GM12878 (cell line): ENCODE data around the gene COL27A1. TPM values are rescaled to one million over a fixed set of nuclear protein-coding genes. Genes with fewer than 3 reads are reported as not detected.

Experiments
- ATAC-seq: fragments of 200-7000 bp; cut with Tn5 transposase; 3 replicates; pipeline ENCODE4 v1.9.1; 2020; ENCODE audit warnings: mild to moderate bottlenecking, moderate library complexity
- BruUV-seq: library from RNA; stranded (reverse); fragments of 400-500 nt; replicated peaks from 2 replicates; lab custom pipeline; 2021; lab: Mats Ljungman, UMichigan
- CTCF ChIA-PET: fragments of 300-600 bp; sonication (Branson Sonifier 250); formaldehyde crosslinking; extraction: SDS; loops from one replicate; lab custom pipeline; 2021; ENCODE audit warnings: inconsistent platforms; lab: Yijun Ruan, JAX
- POLR2A ChIA-PET: fragments of 350-600 bp; formaldehyde crosslinking; extraction: SDS; loops from one replicate; lab custom pipeline; 2021; ENCODE audit warnings: inconsistent platforms; lab: Charles Lee
- RAD21 ChIA-PET: fragments of 300-600 bp; sonication (Branson Sonifier 250); formaldehyde crosslinking; loops from one replicate; lab custom pipeline; 2023; ENCODE audit warnings: antibody characterized with exemption; ENCODE audit not compliant: unreplicated experiment; lab: Charles Lee
- SMC1A ChIA-PET: fragments of 300-600 bp; sonication (Branson Sonifier 250); formaldehyde crosslinking; loops from one replicate; lab custom pipeline; 2023; ENCODE audit not compliant: unreplicated experiment, uncharacterized antibody; lab: Charles Lee
- DNase-seq: peaks from one replicate; pipeline ENCODE4 v3.0.0-alpha.2; 2011; ENCODE audit warnings: low read depth, low spot score
- FAIRE-seq: peaks from 3 replicates; lab custom pipeline; 2011; peaks lifted over from hg19 to GRCh38; lab: Jason Lieb, UNC
- H2AFZ ChIP-seq: 2 replicates; pipeline ENCODE4 v1.6.0; 2011; ENCODE audit warnings: low read depth, low read length, control low read depth; ENCODE audit not compliant: control insufficient read depth
- H3K27ac ChIP-seq: 2 replicates; pipeline ENCODE4 v1.5.1; 2011; ENCODE audit warnings: control low read depth; ENCODE audit not compliant: control insufficient read depth, insufficient read depth
- H3K27me3 ChIP-seq, 2 experiments: replicated peaks in 1 of 2; 2 replicates each; pipeline versions ENCODE4 v1.6.0 to v1.6.1; 2011; ENCODE audit warnings: low read length in 1 of 2; ENCODE audit not compliant: control insufficient read depth in 2 of 2, insufficient read depth in 2 of 2
- H3K36me3 ChIP-seq, 2 experiments: 2 replicates each; pipeline ENCODE4 v1.5.1; 2011; ENCODE audit warnings: low read length in 1 of 2; ENCODE audit not compliant: control insufficient read depth in 2 of 2, insufficient read depth in 2 of 2
- H3K4me1 ChIP-seq: 2 replicates; pipeline ENCODE4 v1.6.1; 2011; ENCODE audit warnings: mild to moderate bottlenecking, low read length, moderate library complexity, mixed read lengths; ENCODE audit not compliant: control insufficient read depth, insufficient read depth
- H3K4me2 ChIP-seq: 2 replicates; pipeline ENCODE4 v1.6.0; 2011; ENCODE audit warnings: control low read depth; ENCODE audit not compliant: control insufficient read depth, insufficient read depth
- H3K4me3 ChIP-seq: fragments of 200-600 bp; sonication (generic); 2 replicates; pipeline ENCODE4 v1.5.1; 2016
- H3K79me2 ChIP-seq: 2 replicates; pipeline ENCODE4 v1.6.0; 2011; ENCODE audit warnings: low read length; ENCODE audit not compliant: control insufficient read depth, insufficient read depth
- H3K9ac ChIP-seq: 2 replicates; pipeline ENCODE4 v1.8.0; 2011; ENCODE audit warnings: low read length, control low read depth, mixed read lengths; ENCODE audit not compliant: control insufficient read depth, insufficient read depth
- H3K9me3 ChIP-seq: replicated peaks from 3 replicates; pipeline ENCODE4 v1.5.1; 2011; ENCODE audit warnings: mild to moderate bottlenecking, low read length; ENCODE audit not compliant: control insufficient read depth, insufficient read depth
- H4K20me1 ChIP-seq: 2 replicates; pipeline ENCODE4 v1.6.0; 2011; ENCODE audit not compliant: control insufficient read depth, insufficient read depth
- CBFB ChIP-seq: IDR thresholded peaks from 2 replicates; pipeline ENCODE4 v1.6.1; 2016; ENCODE audit warnings: antibody characterized with exemption, low read depth
- CBX3 ChIP-seq: fragments of 200-600 bp; sonication (generic); IDR thresholded peaks from 2 replicates; pipeline ENCODE4 v1.6.1; 2016; ENCODE audit warnings: low read depth, borderline replicate concordance
- CREB1 ChIP-seq: IDR thresholded peaks from 2 replicates; pipeline ENCODE4 v1.6.1; 2012; ENCODE audit warnings: low read depth, mild to moderate bottlenecking, inconsistent platforms
- CTCF ChIP-seq, 3 experiments: IDR thresholded peaks in 2 of 3; conservative IDR thresholded peaks in 1 of 3; 2 replicates each; pipeline ENCODE4 v1.5.1; 2011; ENCODE audit warnings: low read depth in 3 of 3, low read length in 3 of 3, mild to moderate bottlenecking in 3 of 3, control low read depth in 2 of 3, moderate library complexity in 2 of 3, inconsistent platforms in 1 of 3, mixed read lengths in 1 of 3; ENCODE audit not compliant: control insufficient read depth in 2 of 3, insufficient read depth in 1 of 3; ENCODE audit errors: extremely low read depth in 1 of 3
- EGR1 ChIP-seq, 2 experiments: IDR thresholded peaks; 1 replicate in 1 of 2; 2 replicates in 1 of 2; pipeline ENCODE4 v1.6.1; 2011 to 2012; ENCODE audit warnings: low read depth in 2 of 2, low read length in 2 of 2, borderline replicate concordance in 1 of 2, mild to moderate bottlenecking in 1 of 2, moderate library complexity in 1 of 2
- HDAC2 ChIP-seq: fragments of 200-600 bp; sonication (generic); IDR thresholded peaks from 2 replicates; pipeline ENCODE4 v1.6.1; 2017
- JUNB ChIP-seq: IDR thresholded peaks from 2 replicates; pipeline ENCODE4 v1.6.1; 2016; ENCODE audit warnings: antibody characterized with exemption, mild to moderate bottlenecking
- NR2C2 ChIP-seq: IDR thresholded peaks from 2 replicates; pipeline ENCODE4 v1.6.1; 2011; ENCODE audit warnings: borderline replicate concordance, low read depth; ENCODE audit not compliant: control insufficient read depth, insufficient read length
- ZNF217 ChIP-seq: fragments of 450-650 bp; IDR thresholded peaks from 2 replicates; pipeline ENCODE4 v1.6.1; 2017; ENCODE audit warnings: antibody characterized with exemption, mild to moderate bottlenecking
- WGBS: methylation state at CpG from one replicate; pipeline ENCODE4 v1.1.6; 2016; ENCODE audit warnings: low lambda C conversion rate; ENCODE audit not compliant: insufficient replicate concordance, insufficient coverage; ENCODE audit errors: missing lambda C conversion rate; 5-methylcytosine and 5-hydroxymethylcytosine counted together
- in situ Hi-C: fragments of 300-500 bp; cut with MboI; formaldehyde crosslinking; loops from 9 replicates; pipeline ENCODE4 v1.14.3; 2018; ENCODE audit warnings: mixed read lengths
- intact Hi-C: fragments of 100-400 bp; cut with micrococcal nuclease; formaldehyde crosslinking; loops from one replicate; pipeline ENCODE4 v1.14.2; 2022; ENCODE audit not compliant: unreplicated experiment
- polyA plus RNA-seq, 11 experiments: library from polyadenylated mRNA; depleted of rRNA in 4 of 11; unstranded in 6 of 11; stranded (reverse) in 5 of 11; fragments of >200 nt; fragmentation: Nextera tagmentation in 4 of 11; fragmentation: Illumina TruSeq in 1 of 11; extraction: Ambion mirVana in 4 of 11; extraction: Trizol in 1 of 11; gene quantifications; 1 replicate in 1 of 11; 2 replicates in 10 of 11; pipeline versions ENCODE4 v1.2.1 to v1.2.3, GENCODE V29; 2011 to 2016; ENCODE audit warnings: inconsistent platforms in 2 of 11, missing spikeins in 2 of 11, low read depth in 1 of 11
- total RNA-seq, 4 experiments: library from RNA; depleted of rRNA in 3 of 4; stranded (reverse); fragments of >200 nt in 3 of 4; fragmentation: Illumina TruSeq in 1 of 4; extraction: Trizol in 1 of 4; gene quantifications; 2 replicates each; pipeline versions ENCODE4 v1.2.1 to v1.2.3, GENCODE V29; 2013 to 2021

COL27A1 gene
- total and polyA plus RNA-seq, 10 of the 15 experiments (the other 5 are each of a cell fraction or from before 2014, with no cell fraction given), result 0.10 TPM; not detected in 9

GRCh38 chr9:114209151-114209550, 53.8 kb downstream of the COL27A1 start:
- intact Hi-C loops, result no loop called here
- H3K4me2 ChIP-seq, result no peak overlapping the region
- CTCF ChIA-PET, result no interaction called here
- in situ Hi-C loops, result no loop called here
- TF ChIP-seq CBX3 (no peak), NR2C2 (no peak), CREB1 (no peak), JUNB (no peak), HDAC2 (no peak)
- DNase-seq (no peak), ATAC-seq (no peak), FAIRE-seq (no peak)
- no peak overlapping the region for H3K9ac ChIP-seq
- H3K36me3 ChIP-seq, result no peaks in the 10 kb centered on the region
- no peak overlapping the region for H3K27ac ChIP-seq
- no peaks in the 10 kb centered on the region for H4K20me1 ChIP-seq
- BruUV-seq, result no TSS peak
- no peaks in the 10 kb centered on the region for H3K79me2 ChIP-seq
- SMC1A ChIA-PET, result no interaction called here
- H2AFZ ChIP-seq, result no peak overlapping the region
- RAD21 ChIA-PET, result no interaction called here
- WGBS, result 56% methylated on average over 18 of the region's 18 CpGs
- POLR2A ChIA-PET, result no interaction called here
- no peaks in the 10 kb centered on the region; a peak in 1 of 4 replicates for H3K27me3 ChIP-seq
- no peaks in the 10 kb centered on the region for H3K4me1 ChIP-seq
- H3K4me3 ChIP-seq, result no peak overlapping the region
- no peaks in the 10 kb centered on the region for H3K9me3 ChIP-seq

GRCh38 chr9:114210136-114210535, 54.8 kb downstream of the COL27A1 start:
- 27% methylated on average over 4 of the region's 4 CpGs for WGBS
- Histone ChIP-seq H2AFZ (no peak overlapping the region), H3K27me3 (no peaks in the 10 kb centered on the region), H3K79me2 (no peaks in the 10 kb centered on the region), H3K4me2 (no peak overlapping the region), H3K4me1 (no peaks in the 10 kb centered on the region), H3K4me3 (no peak overlapping the region), H3K9ac (no peak overlapping the region), H3K9me3 (no peaks in the 10 kb centered on the region), H3K27ac (no peak overlapping the region), H4K20me1 (no peaks in the 10 kb centered on the region), H3K36me3 (no peaks in the 10 kb centered on the region)
- ChIA-PET POLR2A (no interaction called here), RAD21 (no interaction called here), CTCF (no interaction called here), SMC1A (no interaction called here)
- FAIRE-seq (no peak), DNase-seq (no peak), ATAC-seq (no peak)
- intact Hi-C loops, result no loop called here
- TF ChIP-seq CTCF (IDR thresholded peaks at IDR 0.05 in 2 of 3, conservative IDR thresholded peaks at IDR 0.05 in 1 of 3; ENCODE audit: control insufficient read depth in 2 of 3, extremely low read depth in 1 of 3, insufficient read depth in 1 of 3, low read depth in 3 of 3, low read length in 3 of 3) (no peak), ZNF217 (no peak), CBFB (no peak), EGR1 (IDR thresholded peaks at IDR 0.05; ENCODE audit: borderline replicate concordance in 1 of 2, low read depth in 2 of 2, low read length in 2 of 2) (no peak)
- in situ Hi-C loops, result no loop called here
- no TSS peak for BruUV-seq
